HT-29 (cell line): ENCODE measurements around the gene ZBTB44. TPM values are rescaled to one million over a fixed set of nuclear protein-coding genes. Genes with fewer than 3 reads are reported as not detected.
"Not testable (repeated sequence)": the region's sequence is repeated elsewhere in the genome, so short reads cannot be mapped to it uniquely, and the experiment has no call there.

Source experiments
- DNase-seq: peaks from one replicate; pipeline ENCODE4 v3.0.0-alpha.2; 2015; ENCODE audit warnings: low spot score
- total RNA-seq: library from RNA; depleted of rRNA; stranded (reverse); fragments of >200 nt; shearing (Covaris generic); gene quantifications from 2 replicates; pipeline ENCODE4 v1.2.3, GENCODE V29; 2014

ZBTB44 gene
- total RNA-seq, 1 experiment from 2014 or later, result 23.9 TPM

DNA sequence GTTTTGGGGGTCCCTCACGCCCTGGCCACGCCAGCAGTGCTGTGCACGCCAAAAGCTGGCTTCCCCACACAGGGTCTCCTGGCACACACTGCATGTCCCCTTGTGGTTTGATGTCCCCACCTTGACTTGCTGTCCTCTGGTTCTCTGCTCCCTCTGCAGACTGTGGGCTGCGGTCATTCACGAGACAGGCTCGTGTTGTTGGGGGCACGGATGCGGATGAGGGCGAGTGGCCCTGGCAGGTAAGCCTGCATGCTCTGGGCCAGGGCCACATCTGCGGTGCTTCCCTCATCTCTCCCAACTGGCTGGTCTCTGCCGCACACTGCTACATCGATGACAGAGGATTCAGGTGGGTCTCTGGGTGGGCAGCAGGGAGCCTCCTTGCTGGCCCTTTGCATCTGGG, 114.9 kb downstream of the ZBTB44 start:
- no peak for DNase-seq

DNA sequence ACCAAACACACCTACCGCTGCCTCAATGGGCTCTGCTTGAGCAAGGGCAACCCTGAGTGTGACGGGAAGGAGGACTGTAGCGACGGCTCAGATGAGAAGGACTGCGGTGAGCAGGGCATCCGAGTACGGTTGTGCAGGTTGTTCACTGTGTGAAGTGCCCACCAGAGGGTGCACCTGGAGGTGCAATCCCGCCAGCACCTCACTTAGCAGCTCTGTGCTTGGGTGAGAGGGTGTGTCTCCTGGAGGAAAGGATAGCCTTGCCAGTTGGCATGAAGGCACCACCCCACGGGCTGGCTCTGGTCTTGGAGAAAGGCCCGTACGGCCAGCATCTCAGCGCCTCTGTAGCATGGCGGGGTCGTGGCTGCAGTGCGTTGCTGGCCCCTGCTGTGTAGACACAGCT, 115.8 kb downstream of the ZBTB44 start:
- no peak for DNase-seq

DNA sequence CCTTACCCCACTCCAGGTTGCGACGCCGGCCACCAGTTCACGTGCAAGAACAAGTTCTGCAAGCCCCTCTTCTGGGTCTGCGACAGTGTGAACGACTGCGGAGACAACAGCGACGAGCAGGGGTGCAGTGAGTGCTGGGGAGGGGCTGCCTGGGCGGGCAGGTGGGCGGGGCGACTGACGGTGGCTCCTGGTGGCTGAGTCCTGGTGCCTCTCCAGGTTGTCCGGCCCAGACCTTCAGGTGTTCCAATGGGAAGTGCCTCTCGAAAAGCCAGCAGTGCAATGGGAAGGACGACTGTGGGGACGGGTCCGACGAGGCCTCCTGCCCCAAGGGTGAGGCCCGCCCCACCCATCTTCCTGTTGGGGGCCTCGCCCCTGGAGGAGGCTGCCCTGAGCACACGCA, 116.4 kb downstream of the ZBTB44 start:
- DNase-seq, result no peak

DNA sequence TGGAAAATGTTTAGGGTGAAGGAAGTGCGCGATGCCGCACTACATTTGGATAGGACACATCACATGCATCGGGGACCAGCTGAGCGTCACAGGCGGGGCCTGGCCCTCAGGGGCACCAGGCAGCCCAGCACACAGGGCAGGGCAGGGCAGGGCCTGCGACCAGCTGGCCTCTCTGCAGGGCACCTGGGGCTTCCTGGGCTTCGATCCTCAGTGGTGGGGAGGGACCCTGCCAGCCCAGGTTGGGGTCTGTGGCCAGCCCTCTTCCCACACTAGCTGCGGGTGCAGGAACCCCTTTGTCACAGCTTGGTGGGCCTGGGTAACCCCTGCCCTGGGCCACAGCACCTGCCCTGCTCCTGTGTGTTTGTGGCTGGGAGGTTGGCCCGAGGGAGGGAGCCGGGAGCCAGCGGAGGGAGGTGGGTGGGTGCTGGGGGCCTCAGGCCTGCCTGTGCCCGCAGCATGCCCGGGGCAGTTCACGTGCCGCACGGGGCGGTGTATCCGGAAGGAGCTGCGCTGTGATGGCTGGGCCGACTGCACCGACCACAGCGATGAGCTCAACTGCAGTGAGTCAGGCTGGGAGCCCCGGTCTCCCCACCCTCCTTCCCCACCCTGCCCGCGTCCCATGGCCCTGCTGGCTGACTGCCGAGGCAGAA, 117.2 kb downstream of the ZBTB44 start:
- no peak for DNase-seq

DNA sequence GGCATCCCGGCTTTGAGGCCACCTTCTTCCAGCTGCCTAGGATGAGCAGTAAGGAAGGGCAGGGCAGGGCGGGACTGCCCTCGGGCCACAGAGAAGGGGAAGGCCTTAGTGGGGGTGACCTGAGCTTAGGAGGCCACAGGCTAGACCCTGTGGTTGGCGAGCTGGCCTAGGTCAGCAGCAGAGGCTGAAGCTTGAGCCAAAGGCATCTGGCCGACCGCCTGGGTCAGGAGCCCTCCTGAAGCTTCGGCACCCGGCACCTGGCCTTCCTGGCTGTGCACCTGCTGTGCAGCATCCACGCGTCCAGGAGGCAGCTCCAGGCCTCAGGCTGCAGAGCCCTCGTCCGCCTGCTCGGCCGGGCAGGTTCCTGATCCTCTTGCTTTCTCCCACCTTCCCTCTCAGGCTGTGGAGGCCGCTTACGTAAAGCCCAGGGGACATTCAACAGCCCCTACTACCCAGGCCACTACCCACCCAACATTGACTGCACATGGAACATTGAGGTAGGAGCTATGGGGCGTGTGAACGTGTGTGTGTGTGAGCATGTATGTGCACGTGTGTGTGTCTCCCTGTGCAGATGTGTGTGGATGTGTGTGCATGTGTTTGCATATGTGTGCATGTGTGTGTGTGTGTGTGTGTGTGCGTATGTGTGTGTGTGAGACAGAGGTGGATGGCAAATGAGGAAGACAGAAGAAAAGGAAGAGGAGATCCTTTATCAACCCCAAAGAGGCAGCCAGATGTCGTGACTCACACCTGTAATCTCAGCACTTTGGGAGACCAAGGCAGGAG, 120.3 kb downstream of the ZBTB44 start:
- DNase-seq, result no peak

DNA sequence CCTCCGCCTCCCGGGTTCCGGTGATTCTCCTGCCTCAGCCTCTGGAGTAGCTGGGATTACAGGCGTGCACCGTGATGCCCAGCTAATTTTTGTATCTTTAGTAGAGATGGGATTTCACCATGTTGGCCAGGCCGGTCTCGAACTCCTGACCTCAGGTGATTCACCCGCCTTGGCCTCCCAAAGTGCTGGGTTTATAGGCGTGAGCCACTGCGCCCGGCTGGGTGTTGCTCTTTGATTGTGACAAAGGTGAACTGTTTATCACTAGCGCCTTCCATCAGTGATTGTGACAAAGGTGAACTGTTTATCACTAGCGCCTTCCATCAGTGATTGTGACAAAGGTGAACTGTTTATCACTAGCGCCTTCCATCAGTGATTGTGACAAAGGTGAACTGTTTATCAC, 121.2 kb downstream of the ZBTB44 start:
- not testable (repeated sequence) for DNase-seq

DNA sequence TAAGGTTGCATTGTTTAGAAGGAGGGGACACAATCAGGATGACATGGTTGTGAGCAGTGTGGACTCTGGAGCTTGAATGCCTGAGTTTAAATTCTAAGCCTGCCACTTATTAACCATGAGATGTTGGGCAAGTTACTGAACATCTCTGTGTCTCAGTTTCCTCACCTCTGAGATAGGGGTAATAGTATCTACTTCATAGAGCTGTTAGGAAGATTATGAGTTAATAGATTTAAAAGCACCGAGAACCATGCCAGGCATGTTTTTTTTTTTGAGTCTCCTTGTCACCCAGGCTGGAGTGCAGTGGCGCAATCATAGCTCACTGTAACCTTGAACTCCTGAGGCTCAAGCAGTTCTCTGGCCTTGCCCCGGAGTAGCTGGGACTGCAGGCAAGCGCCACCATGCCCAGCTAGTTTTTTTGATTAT, 121.9 kb downstream of the ZBTB44 start:
- DNase-seq, result no peak

DNA sequence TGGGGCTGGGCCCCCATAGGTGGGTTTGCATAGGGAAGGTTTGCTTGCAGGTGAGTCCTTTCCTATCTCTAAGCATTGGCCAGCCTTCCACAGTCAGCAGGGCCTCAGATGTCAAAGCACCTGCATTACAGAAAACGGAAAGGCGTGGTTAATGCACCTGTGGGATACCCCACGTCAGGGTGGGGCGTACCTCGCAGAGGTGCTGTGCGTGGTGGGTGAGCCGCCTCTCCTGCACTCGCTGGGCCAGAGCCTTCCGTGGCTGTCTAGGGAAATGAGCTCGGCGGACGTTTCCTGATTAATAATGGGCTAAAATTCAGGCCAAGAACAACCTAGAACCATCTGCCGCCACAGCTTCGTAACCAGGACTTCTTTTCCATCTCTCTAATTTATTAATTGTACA, 122.8 kb downstream of the ZBTB44 start:
- DNase-seq, result no peak

DNA sequence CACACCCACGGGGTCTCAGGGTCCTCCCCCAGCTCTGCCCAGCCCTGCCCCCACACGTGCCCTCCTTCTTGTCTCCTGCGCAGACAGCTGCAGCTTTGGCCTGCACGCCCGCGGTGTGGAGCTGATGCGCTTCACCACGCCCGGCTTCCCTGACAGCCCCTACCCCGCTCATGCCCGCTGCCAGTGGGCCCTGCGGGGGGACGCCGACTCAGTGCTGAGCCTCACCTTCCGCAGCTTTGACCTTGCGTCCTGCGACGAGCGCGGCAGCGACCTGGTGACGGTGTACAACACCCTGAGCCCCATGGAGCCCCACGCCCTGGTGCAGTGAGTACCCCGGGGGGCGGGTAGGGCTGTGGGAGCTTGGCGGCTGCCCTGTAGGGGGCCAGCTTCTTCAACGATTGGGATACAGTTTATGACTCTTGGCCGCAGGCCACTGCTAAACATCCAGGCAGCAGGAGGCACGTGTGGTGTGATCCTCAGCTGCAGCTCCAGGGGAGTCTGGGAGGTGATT, 124.3 kb downstream of the ZBTB44 start:
- no peak for DNase-seq

DNA sequence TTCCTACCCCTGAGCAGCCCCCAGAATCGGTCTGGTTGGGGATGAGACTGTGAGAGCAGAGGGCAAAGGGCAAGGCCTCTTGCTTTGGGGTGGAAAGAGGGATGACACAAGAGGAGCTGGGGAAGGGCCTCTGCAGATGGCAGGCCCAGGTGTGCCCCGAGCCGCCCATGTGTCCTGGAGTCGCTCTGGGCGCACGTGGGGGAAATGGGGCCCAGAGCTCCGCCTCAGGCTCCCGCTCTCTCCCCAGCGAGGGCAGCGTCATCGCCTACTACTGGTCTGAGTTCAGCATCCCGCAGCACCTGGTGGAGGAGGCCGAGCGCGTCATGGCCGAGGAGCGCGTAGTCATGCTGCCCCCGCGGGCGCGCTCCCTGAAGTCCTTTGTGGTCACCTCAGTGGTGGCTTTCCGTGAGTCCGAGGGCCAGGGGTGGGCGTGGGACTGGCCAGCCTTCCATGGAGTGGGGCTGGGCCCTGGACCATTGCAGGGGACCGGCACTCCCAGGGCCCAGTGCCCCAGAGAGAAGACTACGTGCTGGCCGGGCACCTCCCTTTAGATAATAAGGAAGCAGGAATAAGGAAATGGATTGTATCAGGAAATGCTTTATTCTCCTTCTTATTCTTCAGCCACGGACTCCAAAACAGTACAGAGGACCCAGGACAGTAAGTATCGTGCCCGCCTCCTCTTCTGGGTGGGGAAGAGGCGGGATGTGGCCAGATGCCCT, 125.1 kb downstream of the ZBTB44 start:
- peak; percentile 91 for DNase-seq

DNA sequence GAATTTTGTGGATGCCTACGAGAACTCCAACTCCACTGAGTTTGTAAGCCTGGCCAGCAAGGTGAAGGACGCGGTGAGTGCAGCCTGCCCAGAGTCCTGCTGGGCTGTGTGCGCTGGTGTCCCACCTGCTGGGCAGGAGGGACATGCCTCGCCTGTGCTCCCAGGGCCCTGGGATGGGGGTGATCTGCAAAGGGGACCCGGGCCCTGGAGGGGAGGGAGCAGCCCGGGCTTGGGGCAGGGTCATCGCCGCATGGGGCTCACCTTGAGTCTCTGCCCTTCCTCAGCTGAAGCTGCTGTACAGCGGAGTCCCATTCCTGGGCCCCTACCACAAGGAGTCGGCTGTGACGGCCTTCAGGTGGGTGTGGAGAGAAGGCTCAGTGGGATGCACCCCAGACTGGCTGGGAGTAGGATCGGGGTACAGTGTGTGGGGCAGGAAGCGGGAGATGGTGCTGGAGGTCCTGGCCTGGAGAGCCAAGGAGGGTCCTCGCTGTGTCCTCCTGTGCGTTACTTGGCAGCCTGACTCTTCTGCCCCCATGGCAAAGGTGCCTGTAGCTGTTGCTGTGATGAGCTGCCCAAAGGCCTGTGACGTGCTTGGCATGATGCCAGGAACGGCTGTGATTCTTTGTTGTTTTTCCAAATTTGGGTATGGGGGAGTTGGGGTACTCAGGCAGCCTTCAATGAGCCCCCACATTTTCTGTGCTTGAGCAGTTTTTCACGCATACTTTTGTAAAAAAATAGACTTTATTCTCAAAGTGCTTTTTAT, 126.0 kb downstream of the ZBTB44 start:
- DNase-seq, result peak; percentile 55

DNA sequence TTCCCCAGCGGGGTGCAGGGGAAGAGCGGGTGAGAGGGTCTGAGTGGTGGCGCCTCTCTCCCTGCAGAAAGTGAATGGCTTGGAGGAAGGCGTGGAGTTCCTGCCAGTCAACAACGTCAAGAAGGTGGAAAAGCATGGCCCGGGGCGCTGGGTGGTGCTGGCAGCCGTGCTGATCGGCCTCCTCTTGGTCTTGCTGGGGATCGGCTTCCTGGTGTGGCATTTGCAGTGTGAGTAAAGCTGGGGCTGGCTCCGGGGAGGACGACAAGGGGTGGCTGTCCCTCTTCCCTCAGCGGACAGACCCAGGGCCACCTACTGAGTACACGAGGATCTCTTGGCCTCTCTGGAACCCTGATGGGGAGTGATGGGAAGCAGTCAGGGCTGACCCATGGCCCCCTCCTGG, 126.7 kb downstream of the ZBTB44 start:
- DNase-seq, result no peak

DNA sequence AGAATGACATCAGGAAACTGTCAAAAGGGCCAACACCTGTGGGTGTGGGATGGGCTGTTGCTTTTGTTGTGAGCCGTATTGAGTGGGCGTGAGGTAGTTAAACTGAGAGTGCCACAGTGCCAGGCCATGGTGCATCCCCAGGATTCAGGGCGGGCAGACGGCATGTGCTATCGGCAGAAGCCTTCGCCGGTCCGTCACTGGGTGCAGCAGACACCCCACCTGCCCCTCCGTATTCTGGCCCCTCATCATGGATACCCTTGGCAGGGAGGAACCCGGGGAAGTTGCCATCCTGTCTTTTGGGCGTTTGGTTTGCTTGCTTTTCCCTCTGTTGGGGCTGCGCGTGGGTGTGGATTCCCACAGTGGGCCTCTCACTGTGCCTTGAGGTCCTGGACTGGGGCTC, 127.6 kb downstream of the ZBTB44 start:
- DNase-seq, result no peak

DNA sequence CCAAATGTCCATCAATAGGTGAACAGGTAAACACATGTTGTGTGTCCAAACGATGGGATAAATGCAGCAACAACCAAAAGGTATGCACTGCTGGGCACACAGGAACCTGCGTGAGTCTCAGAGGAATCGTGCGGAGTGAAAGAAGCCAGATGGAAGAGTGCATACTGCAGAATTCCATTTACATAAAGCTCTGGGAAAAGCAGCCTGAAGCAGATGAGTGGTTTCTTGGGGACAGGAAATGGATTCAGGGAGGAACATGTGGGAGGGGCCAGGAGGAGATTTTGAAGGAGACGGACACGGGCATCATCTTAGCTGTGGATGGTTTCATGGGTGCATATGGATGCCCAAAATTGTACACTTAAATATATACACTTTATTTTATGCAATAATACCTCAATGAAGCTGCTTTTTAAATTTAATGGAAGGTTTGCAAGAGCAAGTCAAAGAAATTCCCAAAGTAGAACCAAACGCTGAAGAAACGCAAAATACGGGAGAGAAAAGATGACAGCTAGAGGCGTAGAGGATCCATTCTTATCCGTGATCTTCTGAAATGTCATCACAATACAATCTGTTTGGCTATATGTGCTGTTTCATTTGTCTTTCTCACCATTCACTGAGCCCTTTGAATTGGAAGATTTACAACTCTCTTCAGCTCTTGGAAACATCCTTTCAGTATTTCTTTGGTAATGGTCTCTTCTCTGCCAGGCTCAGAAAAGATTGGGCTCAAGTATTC, 130.7 kb downstream of the ZBTB44 start:
- DNase-seq, result no peak

DNA sequence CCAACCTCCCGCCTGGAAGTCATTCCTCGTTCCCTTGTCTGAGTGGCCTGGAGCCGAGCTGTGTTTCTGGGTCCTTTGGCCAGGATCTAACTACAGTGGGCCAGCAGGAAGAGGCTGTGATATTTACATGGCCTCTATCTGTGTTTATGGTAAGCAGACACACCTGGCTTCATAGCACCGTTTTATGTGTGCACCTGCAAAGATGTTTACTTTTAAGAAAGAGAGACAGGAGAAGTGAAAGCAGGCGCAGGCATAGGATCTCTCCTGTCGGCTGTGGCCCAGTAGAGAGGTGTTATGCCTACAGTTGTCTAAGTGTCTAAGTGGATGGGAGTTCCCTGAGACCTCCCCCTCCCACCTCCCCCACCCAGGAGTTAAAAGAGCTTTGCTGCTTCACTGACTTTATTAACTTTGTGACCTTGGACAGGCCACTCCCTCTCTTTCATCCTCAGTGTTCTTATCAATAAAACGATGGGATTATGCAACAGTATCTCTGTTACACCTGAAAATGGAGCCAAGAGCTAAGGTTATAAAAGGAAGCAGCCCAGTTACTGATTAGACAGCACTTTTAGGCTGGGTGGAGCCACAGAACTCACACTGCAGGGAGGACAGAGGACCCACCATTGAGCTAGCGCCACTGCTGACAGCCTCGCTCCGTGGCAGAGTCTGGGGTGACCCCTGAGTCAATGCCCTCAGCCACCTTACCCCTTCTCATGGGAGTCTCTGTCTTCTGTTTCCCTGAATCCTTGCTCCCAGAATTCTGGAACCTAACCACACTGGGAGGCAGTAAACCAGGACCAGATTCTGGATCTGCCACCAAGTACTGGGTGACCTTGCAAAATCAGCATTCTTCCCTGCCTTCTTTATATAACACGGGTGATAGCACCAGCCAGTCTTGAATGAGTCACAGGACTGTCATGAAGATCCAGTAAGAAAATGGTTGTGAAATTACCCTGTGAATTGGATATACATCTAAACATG, 133.1 kb downstream of the ZBTB44 start:
- DNase-seq, result peak; percentile 84

DNA sequence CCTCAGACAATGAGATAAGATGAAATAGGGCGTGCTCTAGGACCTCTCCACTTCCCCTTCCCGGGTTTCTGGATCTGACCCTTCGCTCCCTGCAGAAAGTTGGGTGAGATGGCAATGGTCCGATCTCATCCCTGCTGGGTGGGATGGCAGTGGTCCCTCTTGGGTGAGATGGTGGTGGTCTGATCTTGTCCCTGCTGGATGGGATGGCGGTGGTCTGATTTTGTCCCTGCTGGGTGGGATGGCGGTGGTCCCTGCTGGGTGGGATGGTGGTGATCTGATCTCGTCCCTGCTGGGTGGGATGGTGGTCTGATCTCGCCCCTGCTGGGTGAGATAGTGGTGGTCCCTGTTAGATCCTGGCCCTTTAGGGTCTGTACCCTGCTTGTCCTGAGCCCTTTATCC, 133.8 kb downstream of the ZBTB44 start:
- DNase-seq, result no peak

DNA sequence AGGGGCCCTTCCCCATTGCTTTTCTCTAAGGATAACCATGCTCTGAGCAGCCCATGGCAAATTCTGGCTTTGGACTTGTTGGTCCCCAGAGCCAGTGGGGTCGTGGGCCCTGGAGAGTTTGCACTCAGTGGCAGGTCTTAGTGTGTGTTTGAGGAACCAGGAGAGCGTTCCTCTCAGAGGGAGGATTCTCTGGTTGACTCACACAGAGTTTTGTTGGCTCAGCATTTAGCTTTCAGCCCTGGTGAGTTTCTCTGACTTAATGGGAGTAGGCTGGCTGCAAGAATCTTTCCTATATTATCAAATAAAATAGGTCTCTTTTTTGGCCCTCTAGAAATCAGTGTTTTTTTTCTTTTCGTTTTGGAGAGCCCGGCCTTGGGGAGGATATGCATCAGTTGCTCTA, 134.2 kb downstream of the ZBTB44 start:
- peak; percentile 65 for DNase-seq

DNA sequence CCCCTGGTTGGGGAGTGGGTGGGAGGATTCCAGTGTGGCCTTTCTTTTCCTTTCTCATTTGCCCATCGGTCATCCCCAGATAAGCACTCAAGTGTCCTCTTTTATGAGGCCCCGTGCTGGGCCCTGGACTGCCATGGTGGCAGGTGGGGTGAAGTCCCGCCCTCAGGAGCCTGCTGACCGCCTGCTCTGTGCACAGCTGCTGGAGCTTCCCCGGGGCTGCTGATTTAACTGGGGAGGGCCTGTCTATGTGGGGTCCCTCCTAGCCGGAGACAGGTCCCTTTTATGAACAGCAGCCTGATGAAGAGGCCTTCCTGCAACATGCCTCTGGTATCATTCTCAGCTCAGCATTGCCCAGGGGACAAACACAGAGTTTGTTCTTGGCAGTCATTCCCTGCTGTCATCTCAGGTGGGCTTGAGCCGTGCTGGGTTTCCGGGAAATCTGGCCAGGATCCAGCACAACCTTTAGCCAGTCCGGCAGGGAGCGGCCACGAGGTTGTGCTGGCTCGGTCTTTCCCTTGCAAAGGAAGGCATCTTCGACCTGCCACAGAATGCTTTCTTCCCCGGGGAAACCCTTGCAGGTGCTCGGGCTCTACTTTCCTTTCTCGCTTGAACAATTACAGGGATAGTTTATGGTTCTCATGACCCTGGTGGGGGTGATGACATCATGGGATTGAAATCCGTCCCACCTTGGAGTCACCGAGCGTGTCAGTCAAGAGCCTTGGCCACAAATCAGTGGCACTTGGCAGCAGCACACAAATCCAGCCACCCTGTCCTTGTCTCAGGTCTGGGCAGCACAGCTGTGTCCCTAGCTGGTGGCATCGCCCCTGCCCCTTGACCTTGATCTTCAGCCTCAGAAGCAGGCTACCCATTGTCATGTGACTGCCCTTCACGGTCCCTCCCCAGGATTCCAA, 135.1 kb downstream of the ZBTB44 start:
- DNase-seq, result peak; percentile 75
